Measurements from ENCODE around the gene GRIK4. TPM values are rescaled to one million over a fixed set of nuclear protein-coding genes. Genes with fewer than 3 reads are reported as not detected.
"Not testable (repeated sequence)": the region's sequence is repeated elsewhere in the genome, so short reads cannot be mapped to it uniquely, and the experiment has no call there.

Gene GRIK4
- total RNA-seq, 2 donors from 2014 or later: 0.05 to 1.7 TPM

- no peak overlapping the region for H3K4me3 ChIP-seq
- intact Hi-C loops (cut with DNase I): loop anchor here (10.0 kb wide), 1 partner anchor 165 kb away; the partner anchor contains the start of gene ARHGEF12
- H3K9me3 ChIP-seq: no peaks in the 10 kb centered on the region
- no peak for TF ChIP-seq POLR2A (IDR thresholded peaks at IDR 0.05)
- no peak for TF ChIP-seq POLR2AphosphoS5 (IDR thresholded peaks at IDR 0.05)
- TF ChIP-seq CTCF (IDR thresholded peaks at IDR 0.05): no peak
- no peaks in the 10 kb centered on the region for H3K4me1 ChIP-seq (replicated peaks)
- DNase-seq (ENCODE audit: low spot score): no peak
- no peaks in the 10 kb centered on the region for H3K27me3 ChIP-seq (replicated peaks; ENCODE audit: insufficient read depth)
- H3K27ac ChIP-seq: no peak overlapping the region
- 71% methylated on average over 5 of the region's 5 CpGs for WGBS
- no peaks in the 10 kb centered on the region for H3K36me3 ChIP-seq
These were observed 11.7 kb upstream of the GRIK4 start for GRCh38 chr11:120499859-120500258.

- no peak for DNase-seq (ENCODE audit: low spot score)
- no peaks in the 10 kb centered on the region for H3K4me1 ChIP-seq (replicated peaks)
- H3K27ac ChIP-seq: no peak overlapping the region
- no peaks in the 10 kb centered on the region for H3K27me3 ChIP-seq (replicated peaks; ENCODE audit: insufficient read depth)
- H3K36me3 ChIP-seq: no peaks in the 10 kb centered on the region
- no peak for TF ChIP-seq POLR2A (IDR thresholded peaks at IDR 0.05)
- TF ChIP-seq POLR2AphosphoS5 (IDR thresholded peaks at IDR 0.05): no peak
- TF ChIP-seq CTCF (IDR thresholded peaks at IDR 0.05): no peak
- WGBS: 32% methylated on average over 13 of the region's 14 CpGs
- no peak overlapping the region for H3K4me3 ChIP-seq
- intact Hi-C loops (cut with DNase I): no loop called here
- no peaks in the 10 kb centered on the region for H3K9me3 ChIP-seq
These were observed 11.0 kb upstream of the GRIK4 start for GRCh38 chr11:120500414-120501071.

GRCh38 chr11:120501440-120501839, 10.1 kb upstream of the GRIK4 start:
- Histone ChIP-seq H3K9me3 (no peaks in the 10 kb centered on the region), H3K27ac (no peak overlapping the region), H3K4me1 (replicated peaks) (no peaks in the 10 kb centered on the region), H3K36me3 (no peaks in the 10 kb centered on the region), H3K27me3 (replicated peaks; ENCODE audit: insufficient read depth) (no peaks in the 10 kb centered on the region), H3K4me3 (no peak overlapping the region)
- intact Hi-C loops (cut with DNase I): no loop called here
- WGBS: 25% methylated on average over 2 of the region's 2 CpGs
- TF ChIP-seq POLR2AphosphoS5 (IDR thresholded peaks at IDR 0.05): no peak
- no peak for TF ChIP-seq CTCF (IDR thresholded peaks at IDR 0.05)
- TF ChIP-seq POLR2A (IDR thresholded peaks at IDR 0.05): no peak
- no peak for DNase-seq (ENCODE audit: low spot score)

GRCh38 chr11:120501976-120502755, 9.4 kb upstream of the GRIK4 start:
- no peak for TF ChIP-seq POLR2A (IDR thresholded peaks at IDR 0.05)
- TF ChIP-seq POLR2AphosphoS5 (IDR thresholded peaks at IDR 0.05): no peak
- TF ChIP-seq CTCF (IDR thresholded peaks at IDR 0.05): no peak
- Histone ChIP-seq H3K4me3 (no peak overlapping the region), H3K9me3 (no peaks in the 10 kb centered on the region), H3K4me1 (replicated peaks) (no peaks in the 10 kb centered on the region), H3K36me3 (no peaks in the 10 kb centered on the region), H3K27ac (no peak overlapping the region), H3K27me3 (replicated peaks; ENCODE audit: insufficient read depth) (no peaks in the 10 kb centered on the region)
- intact Hi-C loops (cut with DNase I): no loop called here
- 46% methylated on average over 5 of the region's 5 CpGs for WGBS
- no peak for DNase-seq (ENCODE audit: low spot score)

- intact Hi-C loops (cut with DNase I): not testable (repeated sequence)
These were observed 8.0 kb upstream of the GRIK4 start for GRCh38 chr11:120503529-120503928.

More at GRCh38 chr11:120503529-120503928, 8.0 kb upstream of the GRIK4 start:
- H3K4me1 ChIP-seq (replicated peaks); H3K36me3 ChIP-seq; DNase-seq (ENCODE audit: low spot score); H3K27me3 ChIP-seq (replicated peaks; ENCODE audit: insufficient read depth); H3K4me3 ChIP-seq; H3K9me3 ChIP-seq; H3K27ac ChIP-seq: not testable (repeated sequence)
- WGBS: 72% methylated on average over 3 of the region's 3 CpGs
